Measurements from ENCODE around the gene STPG2. TPM values are rescaled to one million over a fixed set of nuclear protein-coding genes. Genes with fewer than 3 reads are reported as not detected.

STPG2 gene
- total RNA-seq, 1 experiment from 2014 or later, result not detected

DNA sequence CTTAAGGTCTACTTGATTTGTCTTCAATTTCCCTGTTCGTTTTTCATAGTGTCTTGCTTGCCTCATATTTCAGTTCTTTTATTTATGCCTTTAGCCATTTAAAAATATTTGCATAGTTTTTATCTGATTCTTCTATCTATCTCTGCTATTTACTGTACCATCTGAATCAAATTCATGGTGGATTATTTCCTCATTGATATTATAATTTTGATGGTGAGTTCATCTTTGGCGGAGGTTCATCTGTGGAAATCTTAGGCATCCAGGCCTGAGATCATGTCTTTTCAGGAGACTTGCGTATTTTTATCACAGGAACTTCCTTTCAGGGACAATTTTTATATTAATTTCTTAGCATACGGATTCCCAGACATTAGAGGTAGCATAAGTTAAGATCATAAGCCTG lies 275.2 kb downstream of the STPG2 start:
- intact Hi-C loops (cut with micrococcal nuclease; ENCODE audit: unreplicated experiment), result no loop called here
- Histone ChIP-seq H3K4me3 (ENCODE audit: low read depth in 2 of 2, low read length in 2 of 2) (no peak overlapping the region), H3K4me1 (ENCODE audit: control insufficient read depth, insufficient read depth, low read length) (no peaks in the 10 kb centered on the region), H3K9me3 (ENCODE audit: control insufficient read depth, insufficient read depth, low read depth, low read length) (no peaks in the 10 kb centered on the region), H3K27ac (ENCODE audit: low read length) (no peak overlapping the region), H3K36me3 (ENCODE audit: control insufficient read depth, insufficient read depth, low read length) (no peaks in the 10 kb centered on the region), H3K27me3 (ENCODE audit: control insufficient read depth, insufficient read depth, low read length) (no peaks in the 10 kb centered on the region)
- in situ Hi-C loops (cut with HindIII; ENCODE audit: low pct_unique_long_range_greater_than_20kb, low sequenced_read_pairs), result no loop called here
- DNase-seq (ENCODE audit: low read depth, low spot score), result no peak
- ChIA-PET POLR2A (no interaction called here), CTCF (no interaction called here)
- TF ChIP-seq SIN3A (IDR thresholded peaks at IDR 0.05; ENCODE audit: borderline replicate concordance, insufficient read depth, low read depth, low read length), result no peak
- TF ChIP-seq TCF7L2 (IDR thresholded peaks at IDR 0.05; ENCODE audit: low read depth, low read length), result no peak
- TF ChIP-seq, protein P1, sequence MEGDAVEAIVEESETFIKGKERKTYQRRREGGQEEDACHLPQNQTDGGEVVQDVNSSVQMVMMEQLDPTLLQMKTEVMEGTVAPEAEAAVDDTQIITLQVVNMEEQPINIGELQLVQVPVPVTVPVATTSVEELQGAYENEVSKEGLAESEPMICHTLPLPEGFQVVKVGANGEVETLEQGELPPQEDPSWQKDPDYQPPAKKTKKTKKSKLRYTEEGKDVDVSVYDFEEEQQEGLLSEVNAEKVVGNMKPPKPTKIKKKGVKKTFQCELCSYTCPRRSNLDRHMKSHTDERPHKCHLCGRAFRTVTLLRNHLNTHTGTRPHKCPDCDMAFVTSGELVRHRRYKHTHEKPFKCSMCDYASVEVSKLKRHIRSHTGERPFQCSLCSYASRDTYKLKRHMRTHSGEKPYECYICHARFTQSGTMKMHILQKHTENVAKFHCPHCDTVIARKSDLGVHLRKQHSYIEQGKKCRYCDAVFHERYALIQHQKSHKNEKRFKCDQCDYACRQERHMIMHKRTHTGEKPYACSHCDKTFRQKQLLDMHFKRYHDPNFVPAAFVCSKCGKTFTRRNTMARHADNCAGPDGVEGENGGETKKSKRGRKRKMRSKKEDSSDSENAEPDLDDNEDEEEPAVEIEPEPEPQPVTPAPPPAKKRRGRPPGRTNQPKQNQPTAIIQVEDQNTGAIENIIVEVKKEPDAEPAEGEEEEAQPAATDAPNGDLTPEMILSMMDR (IDR thresholded peaks at IDR 0.05), result no peak
- no peak for TF ChIP-seq POLR2AphosphoS5 (IDR thresholded peaks at IDR 0.05; ENCODE audit: low read depth, low read length)
- TF ChIP-seq, protein P2, sequence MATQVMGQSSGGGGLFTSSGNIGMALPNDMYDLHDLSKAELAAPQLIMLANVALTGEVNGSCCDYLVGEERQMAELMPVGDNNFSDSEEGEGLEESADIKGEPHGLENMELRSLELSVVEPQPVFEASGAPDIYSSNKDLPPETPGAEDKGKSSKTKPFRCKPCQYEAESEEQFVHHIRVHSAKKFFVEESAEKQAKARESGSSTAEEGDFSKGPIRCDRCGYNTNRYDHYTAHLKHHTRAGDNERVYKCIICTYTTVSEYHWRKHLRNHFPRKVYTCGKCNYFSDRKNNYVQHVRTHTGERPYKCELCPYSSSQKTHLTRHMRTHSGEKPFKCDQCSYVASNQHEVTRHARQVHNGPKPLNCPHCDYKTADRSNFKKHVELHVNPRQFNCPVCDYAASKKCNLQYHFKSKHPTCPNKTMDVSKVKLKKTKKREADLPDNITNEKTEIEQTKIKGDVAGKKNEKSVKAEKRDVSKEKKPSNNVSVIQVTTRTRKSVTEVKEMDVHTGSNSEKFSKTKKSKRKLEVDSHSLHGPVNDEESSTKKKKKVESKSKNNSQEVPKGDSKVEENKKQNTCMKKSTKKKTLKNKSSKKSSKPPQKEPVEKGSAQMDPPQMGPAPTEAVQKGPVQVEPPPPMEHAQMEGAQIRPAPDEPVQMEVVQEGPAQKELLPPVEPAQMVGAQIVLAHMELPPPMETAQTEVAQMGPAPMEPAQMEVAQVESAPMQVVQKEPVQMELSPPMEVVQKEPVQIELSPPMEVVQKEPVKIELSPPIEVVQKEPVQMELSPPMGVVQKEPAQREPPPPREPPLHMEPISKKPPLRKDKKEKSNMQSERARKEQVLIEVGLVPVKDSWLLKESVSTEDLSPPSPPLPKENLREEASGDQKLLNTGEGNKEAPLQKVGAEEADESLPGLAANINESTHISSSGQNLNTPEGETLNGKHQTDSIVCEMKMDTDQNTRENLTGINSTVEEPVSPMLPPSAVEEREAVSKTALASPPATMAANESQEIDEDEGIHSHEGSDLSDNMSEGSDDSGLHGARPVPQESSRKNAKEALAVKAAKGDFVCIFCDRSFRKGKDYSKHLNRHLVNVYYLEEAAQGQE (IDR thresholded peaks at IDR 0.05; ENCODE audit: insufficient read depth in 1 of 2, low read depth in 2 of 2, low read length in 1 of 2), result no peak
- ATAC-seq, result no peak
- BruUV-seq (replicated peaks), result no TSS peak

DNA sequence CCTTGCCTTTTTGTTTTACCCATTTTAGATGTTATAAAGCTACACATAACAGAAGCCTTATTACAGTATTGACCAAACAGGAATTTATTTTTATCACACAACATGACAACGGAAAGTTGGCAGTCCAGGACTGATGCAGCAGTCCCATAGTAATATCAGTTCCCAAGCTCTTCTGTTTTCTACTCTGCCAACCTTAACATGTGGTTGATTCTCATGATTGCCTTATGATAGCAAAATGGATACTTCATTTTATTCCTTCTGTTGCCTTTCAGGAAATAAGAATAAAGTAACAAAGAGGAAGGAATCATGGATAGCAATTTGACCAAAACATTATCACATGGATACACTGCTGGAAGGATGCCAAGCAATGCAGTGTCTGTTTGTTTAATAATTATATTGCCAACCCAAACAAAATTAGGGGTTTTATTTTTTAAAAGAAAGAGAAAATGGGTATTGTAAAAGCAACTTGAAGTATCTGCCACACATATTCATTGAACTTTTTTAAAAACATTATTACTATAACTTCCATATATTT lies 275.7 kb downstream of the STPG2 start:
- no peaks in the 10 kb centered on the region for H3K27me3 ChIP-seq (ENCODE audit: control insufficient read depth, insufficient read depth, low read length)
- TF ChIP-seq, protein P1 (IDR thresholded peaks at IDR 0.05), result no peak
- TF ChIP-seq TCF7L2 (IDR thresholded peaks at IDR 0.05; ENCODE audit: low read depth, low read length) (no peak), POLR2AphosphoS5 (IDR thresholded peaks at IDR 0.05; ENCODE audit: low read depth, low read length) (no peak), SIN3A (IDR thresholded peaks at IDR 0.05; ENCODE audit: borderline replicate concordance, insufficient read depth, low read depth, low read length) (no peak)
- TF ChIP-seq, protein P2 (IDR thresholded peaks at IDR 0.05; ENCODE audit: insufficient read depth in 1 of 2, low read depth in 2 of 2, low read length in 1 of 2), result no peak
- H3K9me3 ChIP-seq (ENCODE audit: control insufficient read depth, insufficient read depth, low read depth, low read length), result no peaks in the 10 kb centered on the region
- no peaks in the 10 kb centered on the region for H3K36me3 ChIP-seq (ENCODE audit: control insufficient read depth, insufficient read depth, low read length)
- H3K4me1 ChIP-seq (ENCODE audit: control insufficient read depth, insufficient read depth, low read length), result no peaks in the 10 kb centered on the region
- intact Hi-C loops (cut with micrococcal nuclease; ENCODE audit: unreplicated experiment) (no loop called here), in situ Hi-C loops (cut with HindIII; ENCODE audit: low pct_unique_long_range_greater_than_20kb, low sequenced_read_pairs) (no loop called here)
- DNase-seq (ENCODE audit: low read depth, low spot score) (no peak), ATAC-seq (no peak)
- CTCF ChIA-PET, result no interaction called here
- no peak overlapping the region for H3K27ac ChIP-seq (ENCODE audit: low read length)
- H3K4me3 ChIP-seq (ENCODE audit: low read depth in 2 of 2, low read length in 2 of 2), result no peak overlapping the region
- BruUV-seq (replicated peaks), result no TSS peak
- POLR2A ChIA-PET, result no interaction called here

All from Panc1 (cell line).